HEK293 (cell line): ENCODE data around the gene PLCL1.

Source experiments
- ZNF140 ChIP-seq: fragments of 450-650 bp; formaldehyde crosslinking; IDR thresholded peaks from 2 replicates; pipeline ENCODE4 v1.5.1; 2016; ENCODE audit warnings: missing biosample characterization, missing genetic modification characterization
- ZNF561 ChIP-seq: fragments of 450-650 bp; IDR thresholded peaks from 2 replicates; pipeline ENCODE4 v1.5.1; 2018; ENCODE audit warnings: missing biosample characterization, missing genetic modification characterization, borderline replicate concordance
- TF ChIP-seq, protein P1 (sequence below): fragments of 450-650 bp; formaldehyde crosslinking; IDR thresholded peaks from 2 replicates; pipeline ENCODE4 v1.5.1; 2016; ENCODE audit warnings: missing biosample characterization, missing genetic modification characterization

DNA sequence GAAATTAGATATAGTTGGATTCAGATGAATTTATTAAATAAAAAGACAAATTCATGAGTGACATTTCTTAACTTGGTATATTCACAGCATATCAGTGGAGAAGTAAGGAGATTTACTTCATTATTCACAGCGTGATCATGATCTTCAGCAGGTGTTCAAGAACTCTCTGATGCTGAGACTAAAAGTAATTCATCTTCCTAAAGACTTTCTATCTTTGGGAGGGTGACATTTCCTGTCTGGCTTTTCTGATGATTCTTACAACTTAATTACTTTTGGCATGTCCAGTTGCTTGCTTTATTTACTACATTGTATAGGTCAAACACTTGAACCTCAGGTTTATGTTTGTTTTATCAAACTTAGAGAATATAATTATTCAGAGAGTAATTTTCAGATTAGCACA lies 224.6 kb downstream of the PLCL1 start:
- TF ChIP-seq, protein P1, sequence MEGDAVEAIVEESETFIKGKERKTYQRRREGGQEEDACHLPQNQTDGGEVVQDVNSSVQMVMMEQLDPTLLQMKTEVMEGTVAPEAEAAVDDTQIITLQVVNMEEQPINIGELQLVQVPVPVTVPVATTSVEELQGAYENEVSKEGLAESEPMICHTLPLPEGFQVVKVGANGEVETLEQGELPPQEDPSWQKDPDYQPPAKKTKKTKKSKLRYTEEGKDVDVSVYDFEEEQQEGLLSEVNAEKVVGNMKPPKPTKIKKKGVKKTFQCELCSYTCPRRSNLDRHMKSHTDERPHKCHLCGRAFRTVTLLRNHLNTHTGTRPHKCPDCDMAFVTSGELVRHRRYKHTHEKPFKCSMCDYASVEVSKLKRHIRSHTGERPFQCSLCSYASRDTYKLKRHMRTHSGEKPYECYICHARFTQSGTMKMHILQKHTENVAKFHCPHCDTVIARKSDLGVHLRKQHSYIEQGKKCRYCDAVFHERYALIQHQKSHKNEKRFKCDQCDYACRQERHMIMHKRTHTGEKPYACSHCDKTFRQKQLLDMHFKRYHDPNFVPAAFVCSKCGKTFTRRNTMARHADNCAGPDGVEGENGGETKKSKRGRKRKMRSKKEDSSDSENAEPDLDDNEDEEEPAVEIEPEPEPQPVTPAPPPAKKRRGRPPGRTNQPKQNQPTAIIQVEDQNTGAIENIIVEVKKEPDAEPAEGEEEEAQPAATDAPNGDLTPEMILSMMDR (tag by site-specific recombination), result no peak
- TF ChIP-seq ZNF561 (tag by site-specific recombination), result no peak
- no peak for TF ChIP-seq ZNF140 (tag by site-specific recombination)
